HG03159 (cell line): Measurements from ENCODE around the gene PDE8B.

Source experiments
- ATAC-seq: cut with Tn5 transposase; IDR thresholded peaks from one replicate; pipeline ENCODE4 v1.9.1; 2021; ENCODE audit warnings: mild to moderate bottlenecking, moderate library complexity; ENCODE audit not compliant: unreplicated experiment

PDE8B gene

DNA sequence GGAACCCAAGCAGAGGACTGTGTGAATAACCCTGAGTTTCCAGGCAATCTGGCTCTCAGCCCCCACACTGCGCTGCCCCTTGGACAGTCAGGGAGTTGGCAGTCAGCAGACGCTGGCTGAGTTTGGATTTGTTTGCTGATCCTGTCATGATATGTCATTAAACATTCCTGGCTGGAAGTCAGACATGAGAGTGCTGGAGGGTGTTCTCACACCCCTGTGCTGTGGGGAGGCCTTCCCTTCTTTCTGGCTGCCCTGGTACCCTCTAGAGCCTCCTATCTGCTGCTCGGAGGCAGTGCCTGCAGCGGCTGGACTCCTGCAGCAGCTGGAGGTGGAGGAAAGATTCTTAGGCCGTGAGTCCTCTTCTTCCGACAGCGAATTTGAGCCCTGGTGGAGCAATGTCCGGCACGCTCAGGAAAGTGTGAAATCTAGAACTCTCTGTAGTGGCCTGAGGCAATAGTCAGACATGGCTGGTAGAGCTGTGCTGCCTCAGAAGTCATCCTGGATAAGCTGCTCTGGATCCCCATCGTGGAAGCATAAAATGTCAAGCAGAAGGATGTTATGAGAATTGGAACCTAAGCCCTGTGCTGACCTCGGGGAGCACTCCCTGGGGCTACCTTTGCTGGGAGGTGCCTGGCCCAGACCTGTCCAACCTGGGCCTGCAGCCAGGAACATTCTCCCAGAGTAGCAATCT is 72.0 kb downstream of the PDE8B start:
- ATAC-seq = no peak

DNA sequence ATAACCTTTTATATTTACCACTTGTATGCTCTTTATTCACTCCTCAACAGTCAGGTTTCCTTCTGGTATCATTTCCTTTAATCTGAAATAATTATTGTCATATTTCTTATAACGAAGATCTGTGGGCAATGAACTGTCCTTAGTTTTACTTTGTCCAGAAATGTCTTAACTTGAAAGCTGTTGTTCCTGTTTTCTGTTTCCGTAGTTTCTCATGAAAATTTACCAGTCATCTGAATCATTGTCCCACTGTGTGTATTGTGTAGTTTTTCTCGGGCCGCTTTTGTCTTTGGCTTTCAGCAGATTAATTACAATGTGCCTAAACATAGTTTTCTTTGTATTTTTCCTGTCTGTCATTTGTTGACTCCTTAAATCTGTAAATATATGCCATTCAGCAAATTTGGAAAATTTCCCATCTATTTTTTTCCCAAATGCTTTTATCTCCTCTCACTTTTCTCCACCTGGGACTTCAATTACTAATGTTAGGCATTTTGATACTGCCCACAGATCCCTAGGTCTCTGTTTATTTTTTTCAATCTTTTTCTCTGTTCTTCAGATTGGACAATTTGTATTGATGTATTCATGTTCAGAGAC is 74.9 kb downstream of the PDE8B start:
- no peak for ATAC-seq

DNA sequence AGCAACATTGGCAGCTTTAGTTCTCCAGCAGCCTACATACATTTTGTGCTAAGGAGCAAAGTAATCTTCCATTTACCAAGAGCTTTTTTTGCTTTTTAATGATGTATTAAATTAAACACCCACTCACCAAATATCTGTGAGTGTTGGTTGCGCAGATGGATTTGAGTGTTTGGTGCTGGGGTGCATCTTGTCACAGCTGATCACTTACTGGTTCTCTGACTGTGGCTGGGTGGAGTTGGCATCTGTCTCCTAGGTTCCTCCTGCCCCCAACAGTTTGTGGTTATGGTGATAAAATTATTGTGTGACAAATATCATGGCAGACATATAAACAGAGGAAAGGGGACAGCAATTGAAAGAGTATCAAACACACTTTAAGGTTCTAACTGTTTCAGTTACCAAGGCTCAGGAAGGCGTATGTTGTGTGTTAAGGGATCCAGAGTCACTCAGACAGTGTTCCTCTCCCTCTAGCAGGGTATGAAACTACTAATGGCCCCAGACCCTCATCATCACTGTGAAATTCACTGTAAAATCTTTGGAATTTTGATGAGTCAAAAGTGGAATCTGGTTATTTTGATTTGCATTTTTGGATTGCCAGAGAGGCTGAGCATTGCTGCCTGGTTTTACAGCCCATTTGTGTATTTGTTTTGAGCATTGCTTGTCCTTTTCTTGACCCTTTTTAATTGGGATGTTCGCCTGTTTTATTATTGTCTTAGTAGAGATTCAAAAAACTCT is 81.7 kb downstream of the PDE8B start:
- no peak for ATAC-seq

DNA sequence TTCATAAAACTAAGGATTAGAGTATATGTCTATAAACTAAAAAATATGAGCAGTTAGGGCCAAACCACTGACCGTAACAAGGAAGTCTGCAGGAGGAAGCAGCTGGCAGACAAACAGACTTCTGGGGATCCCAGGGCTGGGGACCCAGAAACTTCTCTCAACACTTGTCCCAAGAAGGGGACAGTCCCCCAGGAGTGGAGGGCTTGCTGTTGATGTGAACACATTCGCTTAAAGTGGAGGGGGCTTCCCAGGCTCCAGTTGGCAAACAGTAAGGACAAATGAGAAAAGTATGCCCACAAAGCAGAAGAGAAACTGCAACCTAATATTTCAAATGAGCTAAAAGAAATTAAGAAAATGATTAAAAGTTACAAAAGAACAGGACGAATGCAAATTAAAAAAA is 83.7 kb downstream of the PDE8B start:
- ATAC-seq = no peak

DNA sequence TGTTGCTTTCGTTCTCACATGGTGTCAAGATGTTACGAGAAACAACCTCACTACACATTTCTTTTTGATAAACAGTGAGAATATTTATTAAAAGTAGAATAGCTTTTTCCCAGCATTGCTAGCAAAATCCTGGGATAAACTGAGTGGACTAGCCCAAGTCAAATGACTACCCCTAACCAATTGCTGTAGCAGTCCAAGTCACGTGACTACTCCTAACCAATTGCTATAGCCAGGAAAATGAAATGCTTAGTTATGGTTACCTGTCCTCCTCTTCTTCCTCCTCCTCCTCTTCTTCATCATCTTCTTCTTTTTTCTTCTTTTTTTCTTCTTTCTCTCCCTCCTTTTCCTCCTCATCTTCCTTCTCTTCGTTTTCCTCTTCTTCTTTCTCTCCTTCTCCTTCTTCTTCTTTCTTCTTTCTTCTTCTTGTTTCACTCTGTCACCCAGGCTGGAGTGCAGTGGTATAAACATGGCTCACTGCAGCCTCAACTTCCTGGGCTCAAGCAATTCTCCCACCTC is 85.4 kb downstream of the PDE8B start:
- no peak for ATAC-seq

DNA sequence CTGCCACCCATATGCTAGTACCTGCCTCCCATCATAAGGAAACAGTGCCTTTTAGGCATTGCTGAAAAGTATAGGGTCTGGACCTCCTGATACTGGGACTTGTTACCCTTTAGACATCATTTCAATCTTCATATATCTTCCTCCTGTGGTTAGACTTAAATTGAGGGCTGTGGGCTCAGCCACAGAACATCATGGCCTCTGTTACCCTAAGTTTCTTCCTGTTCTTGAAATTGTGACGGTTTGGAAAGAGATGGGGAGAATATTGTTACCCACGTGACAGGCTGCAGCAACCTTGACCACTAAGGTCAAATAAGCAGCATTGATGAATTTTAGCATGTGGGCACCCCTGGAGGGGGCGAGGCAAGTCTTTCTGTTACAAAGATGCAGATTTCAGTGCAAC is 87.7 kb downstream of the PDE8B start:
- no peak for ATAC-seq

DNA sequence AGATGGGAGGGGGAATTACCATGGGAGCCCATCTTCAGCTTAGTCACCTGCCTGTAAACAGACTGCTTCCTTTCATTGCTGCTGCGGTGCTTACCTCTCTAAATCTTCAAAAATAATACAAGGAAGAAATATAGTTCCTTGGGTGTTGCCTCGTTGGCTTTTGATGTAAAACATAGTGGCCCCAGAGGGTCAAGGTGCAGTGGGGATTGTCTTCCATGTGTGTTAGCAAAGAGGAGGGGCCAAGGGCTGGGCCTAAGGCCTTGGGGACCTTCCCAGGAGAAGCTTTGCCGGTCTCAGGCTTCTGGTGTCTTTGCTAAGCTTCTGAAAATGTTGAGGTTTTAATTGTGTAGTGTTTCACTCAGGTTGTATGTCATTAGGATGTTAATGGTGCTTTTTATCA is 90.0 kb downstream of the PDE8B start:
- no peak for ATAC-seq

DNA sequence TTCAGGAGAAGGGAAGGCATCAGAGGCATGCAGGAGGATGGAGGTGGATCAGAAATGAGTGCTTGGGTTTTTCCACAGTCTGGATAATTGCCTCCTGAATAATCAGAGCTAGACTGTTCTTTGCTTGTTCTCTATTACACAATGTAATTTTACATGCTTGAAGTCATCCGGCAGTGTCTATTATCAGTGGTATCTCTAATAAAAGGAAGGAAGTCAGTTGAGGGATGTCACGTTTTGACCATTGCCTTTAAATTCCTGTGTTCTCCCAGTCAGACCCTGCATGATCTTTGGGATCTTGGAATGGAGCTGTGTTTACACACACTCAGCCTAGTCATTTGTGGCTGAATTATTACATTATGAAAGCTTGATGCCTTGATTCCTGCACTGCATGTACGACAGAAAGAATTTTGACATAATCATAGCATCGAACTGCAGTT is 91.0 kb downstream of the PDE8B start:
- no peak for ATAC-seq

DNA sequence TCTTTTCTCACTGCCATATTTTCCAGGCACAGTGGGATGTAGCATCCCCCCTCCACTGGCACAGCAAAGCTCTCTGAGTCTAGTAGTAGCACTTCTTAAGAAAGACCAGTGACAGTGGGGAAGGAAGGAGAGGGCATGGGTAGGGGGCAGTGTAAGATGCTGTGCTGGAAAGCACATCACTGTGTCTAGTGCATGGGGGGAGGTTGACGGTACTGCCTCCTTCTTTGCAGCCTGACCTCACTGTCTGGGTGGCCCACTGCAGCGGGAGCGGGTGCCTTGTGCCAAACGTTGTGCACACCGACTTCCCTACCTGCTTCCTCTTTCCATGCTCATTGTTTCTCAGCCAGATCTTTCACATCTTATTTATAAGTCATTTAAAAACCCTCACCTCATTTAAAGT is 91.8 kb downstream of the PDE8B start:
- no peak for ATAC-seq

DNA sequence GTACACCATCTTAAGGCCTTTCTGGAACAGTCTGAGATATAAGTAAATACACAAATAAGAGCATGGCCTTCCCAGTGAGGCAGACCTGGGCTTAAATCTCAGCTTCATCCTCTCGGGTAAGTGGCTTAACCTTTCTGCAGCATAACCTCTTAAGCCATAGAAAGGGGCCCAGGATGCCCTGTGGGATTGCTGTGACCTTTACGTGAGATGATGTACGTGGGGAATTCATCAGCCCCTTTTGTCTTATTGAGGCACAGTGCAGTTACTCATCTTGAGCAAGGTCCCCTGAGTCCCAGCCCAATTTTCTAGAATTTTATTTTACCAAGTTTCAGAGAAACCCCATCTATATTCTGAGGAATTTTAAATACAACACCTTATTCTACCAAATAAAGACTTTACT is 92.2 kb downstream of the PDE8B start:
- ATAC-seq = no peak

DNA sequence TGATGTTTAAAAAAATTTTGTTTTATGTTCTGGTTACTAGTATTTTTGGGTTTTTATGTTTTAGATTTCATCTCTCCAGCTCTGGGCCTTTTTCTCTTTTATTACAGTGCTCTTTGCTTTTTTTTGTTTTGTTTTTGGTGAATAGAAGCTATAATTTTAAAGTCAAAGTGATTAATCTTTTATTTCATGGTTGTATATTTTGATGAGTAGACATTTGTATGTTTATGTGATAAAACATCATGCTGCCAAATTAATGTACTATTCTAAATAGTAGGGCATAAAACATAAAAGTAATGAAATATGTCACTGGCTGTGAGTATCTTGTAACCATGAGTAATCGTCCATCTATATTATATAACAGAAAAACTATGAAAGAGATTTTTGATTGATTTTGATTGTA is 93.9 kb downstream of the PDE8B start:
- ATAC-seq = no peak

DNA sequence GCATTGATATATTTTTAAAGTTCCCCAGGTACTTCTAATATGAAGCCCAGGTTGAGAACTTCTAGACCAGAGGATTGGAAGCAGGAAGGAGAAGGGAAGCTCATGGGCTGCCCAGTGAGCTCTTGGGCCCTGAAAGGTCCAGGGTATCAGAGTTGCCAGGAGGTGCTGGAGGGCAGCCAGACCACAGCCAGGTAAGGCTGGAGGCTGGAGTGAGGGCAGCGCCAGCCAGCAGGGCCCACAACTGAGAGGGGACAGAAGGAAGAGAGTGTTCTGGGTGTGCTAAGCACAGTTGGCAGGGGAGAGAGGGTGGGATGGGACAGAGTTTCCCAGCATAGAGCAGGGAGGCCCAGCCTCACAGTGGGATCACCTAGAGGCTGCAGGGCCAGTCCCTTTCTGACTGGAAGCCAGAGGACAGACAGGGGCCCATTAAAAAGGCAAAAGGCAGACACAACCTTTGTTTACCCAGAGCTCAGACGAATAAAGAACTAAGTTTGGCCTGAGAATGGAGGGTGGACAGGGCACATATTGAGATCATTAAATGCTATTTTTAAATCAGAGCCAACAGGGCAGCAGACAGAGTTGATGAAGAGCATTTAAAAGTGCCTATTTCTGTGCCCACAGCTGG is 94.9 kb downstream of the PDE8B start:
- ATAC-seq = no peak

DNA sequence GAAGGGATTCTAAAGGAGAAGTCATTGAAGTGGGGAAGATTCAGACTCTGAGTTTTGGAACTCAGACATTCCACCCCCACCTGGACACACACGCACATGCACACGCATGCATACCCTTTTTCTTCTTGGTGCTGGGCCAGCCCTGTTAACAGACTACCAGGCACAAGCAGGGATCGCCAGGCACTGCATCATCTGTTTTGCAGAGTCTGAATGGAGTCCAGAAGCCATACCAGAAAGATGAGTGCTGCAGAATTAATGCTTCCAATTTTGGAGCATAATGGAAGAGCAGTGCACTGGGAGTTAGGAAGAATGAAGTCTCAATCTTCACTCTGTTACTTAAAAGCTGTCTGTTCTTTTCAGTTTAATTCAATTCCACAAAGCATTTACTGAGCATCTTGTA is 95.5 kb downstream of the PDE8B start:
- ATAC-seq = no peak

DNA sequence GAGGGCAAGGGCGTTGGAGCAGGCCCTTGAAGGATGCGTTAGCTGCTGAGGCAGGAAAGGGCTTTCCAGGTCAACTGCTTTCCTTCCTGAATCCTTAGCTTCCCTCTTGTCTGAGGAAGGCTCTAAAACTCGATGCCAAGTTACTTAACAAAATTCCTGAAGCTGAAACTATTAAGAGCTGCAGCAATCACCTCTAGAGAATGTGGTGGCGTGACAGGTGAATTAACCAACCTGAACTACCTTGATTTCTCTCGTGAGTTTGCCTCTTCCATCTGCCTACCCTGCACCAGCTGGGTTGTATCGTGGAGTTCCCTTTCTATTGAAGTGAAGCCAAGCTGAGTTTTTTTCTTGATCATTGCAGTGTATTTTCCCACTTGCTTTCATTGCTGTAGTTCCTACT is 96.1 kb downstream of the PDE8B start:
- ATAC-seq = no peak

DNA sequence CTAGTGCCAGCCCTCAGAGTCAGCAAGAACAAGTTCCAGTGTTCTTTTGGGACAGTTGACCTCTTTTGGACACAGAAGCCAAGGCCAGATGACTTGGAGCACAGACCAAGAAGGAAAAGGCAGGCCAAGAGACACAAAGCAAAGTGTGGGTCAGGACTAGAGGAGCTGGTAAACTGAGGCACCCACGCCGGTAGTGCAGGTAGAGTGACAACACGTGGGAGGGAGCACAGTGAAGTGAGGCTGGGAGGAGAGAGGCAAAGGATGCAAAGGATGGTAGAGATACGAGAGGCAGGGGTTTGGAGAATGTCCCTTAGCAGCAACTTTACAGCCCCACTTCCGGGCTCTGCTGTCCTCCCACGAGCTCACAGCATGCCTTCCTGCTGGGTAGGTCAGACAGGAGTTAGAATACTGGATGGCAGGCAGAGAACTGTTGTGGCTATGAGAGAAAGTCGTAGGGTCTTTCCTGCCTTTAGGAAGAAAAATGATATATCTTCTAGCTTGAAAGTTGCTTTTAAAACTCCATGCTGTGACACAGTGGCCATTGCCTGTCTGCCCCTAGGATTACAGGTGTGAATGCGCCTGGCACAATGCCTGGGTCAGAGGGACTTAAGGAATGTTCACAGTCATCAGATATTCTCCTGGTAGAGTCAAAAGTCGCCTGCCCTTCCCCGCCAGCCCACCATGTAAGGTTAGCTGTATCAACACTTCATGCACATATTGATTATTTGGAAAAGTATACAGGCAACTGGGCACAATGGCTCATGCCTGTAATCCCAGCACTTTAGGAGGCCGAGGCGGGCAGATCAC is 97.9 kb downstream of the PDE8B start:
- no peak for ATAC-seq

DNA sequence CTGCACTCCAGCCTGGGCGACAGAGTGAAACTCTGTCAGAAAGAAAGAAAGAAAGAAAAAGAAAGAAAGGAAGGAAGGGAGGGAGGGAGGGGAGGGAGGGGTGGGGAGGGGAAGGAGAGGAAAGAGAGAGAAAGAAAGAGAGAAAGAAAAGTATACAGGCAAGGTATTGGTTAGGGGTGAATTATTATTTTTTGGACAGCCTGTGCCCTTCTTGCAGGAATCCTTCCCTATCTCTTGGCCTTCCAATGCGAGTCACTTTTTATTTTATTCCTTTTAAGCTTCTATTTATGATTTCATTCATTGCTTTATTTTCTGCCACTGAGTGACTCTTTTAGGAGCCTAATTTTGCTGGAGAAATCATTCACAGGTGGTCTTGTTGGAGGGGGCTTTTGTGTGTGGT is 98.7 kb downstream of the PDE8B start:
- no peak for ATAC-seq

DNA sequence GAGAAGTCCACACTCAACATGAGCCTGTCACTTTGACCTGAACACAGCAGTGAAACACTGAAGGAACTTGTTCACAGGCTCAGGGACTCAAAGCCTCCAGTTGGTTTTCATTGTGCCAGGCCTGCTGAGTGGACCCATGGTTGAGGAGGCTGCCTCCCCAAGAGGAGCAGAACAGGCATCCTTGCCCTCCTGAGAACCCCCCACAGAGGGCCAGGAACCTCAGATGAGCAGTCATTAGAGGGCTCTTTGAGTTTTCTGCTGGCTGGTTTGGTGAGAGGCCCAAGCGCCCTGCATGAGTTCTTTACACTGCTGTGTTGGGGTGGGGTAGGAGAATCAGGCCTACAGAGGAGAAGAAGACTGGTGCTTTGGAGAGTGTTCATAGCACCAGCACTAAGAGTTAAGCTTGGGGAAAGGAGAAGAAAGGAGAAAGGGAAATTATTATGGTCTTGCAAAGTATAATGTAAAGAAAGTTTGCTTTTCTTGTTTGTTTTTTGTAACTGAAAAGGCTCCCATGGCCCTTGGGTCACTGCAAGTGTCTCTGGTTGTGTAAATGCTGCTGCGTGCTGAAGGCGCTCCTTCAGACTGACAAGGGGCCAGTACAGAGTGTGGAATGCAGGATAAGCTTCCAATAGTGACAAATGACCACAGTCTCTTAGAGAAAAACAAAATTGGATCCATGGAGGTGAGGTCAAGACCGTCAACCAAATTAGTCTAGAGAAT is 100.2 kb downstream of the PDE8B start:
- ATAC-seq = no peak

DNA sequence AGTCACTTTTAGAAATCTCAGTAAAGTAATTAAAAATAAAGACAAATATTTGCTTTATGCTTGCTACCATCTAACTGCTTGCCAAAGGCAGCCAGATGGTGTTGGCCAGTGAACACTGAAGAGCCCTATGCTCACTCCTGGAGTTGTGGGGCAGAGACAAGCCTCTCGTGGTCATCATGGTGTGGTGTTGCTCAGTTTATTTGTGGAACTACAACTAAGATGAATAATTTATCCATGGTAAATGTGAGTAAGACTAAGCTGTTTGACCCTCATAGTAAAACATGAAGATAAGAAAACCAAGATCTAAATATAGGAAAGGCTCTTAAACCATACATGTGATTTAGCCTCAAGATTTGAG is 100.7 kb downstream of the PDE8B start:
- no peak for ATAC-seq

DNA sequence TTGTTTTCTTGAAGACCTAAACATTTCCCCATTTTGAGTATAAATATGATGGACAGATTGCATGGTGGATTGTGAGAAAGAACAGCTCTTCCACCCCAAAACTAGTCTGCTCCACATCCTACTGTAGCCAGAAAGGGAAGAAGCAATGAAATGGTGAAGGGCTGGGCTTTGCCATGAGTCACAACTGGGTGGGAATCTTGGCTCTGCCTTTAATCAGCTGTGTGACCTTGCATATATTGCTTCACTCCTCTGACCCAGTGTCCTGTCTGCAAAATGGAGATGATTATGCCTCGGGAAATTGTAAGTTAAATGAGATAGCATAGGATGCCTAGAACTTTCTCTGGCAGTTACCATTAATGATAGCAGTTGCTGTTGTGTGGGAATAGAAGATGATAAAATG is 101.9 kb downstream of the PDE8B start:
- ATAC-seq = no peak
